ENCODE measurements around the gene MCM9. TPM values are rescaled to one million over a fixed set of nuclear protein-coding genes. Genes with fewer than 3 reads are reported as not detected.

MCM9 gene
- polyA plus RNA-seq, 2 of the 4 experiments (the other 2 are of a cell fraction) = 5.1 to 5.4 TPM

DNA sequence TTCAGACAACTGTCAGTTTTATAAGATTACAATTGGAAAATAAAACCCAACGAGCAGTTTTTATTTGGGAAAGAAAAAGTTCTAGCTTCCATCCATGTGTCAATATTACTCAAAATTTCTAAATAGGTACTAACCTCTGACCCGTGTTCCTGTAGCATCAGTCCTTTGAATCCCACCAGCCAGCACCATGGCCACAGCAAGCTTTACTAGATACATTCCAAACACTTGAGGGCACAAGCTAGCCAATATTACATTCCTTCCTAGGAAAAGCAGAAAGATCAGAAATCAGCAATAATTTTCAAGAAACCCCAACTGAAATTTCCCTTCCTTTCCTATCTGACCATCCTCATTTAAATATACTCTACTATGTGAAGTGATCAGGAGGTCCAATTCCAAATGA is 21.8 kb downstream of the MCM9 start (continued):
- TF ChIP-seq JUNB (IDR thresholded peaks at IDR 0.05) = no peak

DNA sequence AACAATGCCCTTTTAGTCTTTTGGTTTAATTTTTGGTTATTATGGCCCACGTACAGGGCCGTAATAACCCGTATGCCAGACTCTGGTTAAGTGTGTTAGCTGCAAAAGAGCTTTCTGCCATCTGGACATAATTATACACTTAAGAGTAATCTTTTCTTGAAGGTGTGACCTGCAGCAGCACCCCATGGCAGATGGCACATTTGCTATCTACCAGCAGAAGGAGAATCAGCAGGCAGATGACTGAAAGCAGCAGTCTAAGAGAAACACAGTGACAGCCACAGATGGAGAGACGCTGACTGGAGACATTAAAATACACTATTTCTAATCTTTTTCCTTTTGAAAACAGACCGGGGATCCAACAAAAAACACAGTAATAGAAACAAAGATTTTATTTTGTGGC is 22.3 kb downstream of the MCM9 start:
- Histone ChIP-seq H3K4me1 (no peaks in the 10 kb centered on the region), H3K27ac (no peak overlapping the region), H3K4me2 (no peak overlapping the region), H3K9me3 (no peaks in the 10 kb centered on the region), H3K4me3 (no peak overlapping the region)
- CTCF ChIA-PET = no interaction called here
- 97% methylated on average over 5 of the region's 5 CpGs for WGBS (ENCODE audit: missing lambda C conversion rate)
- DNase-seq (ENCODE audit: low read depth in 1 of 2, low spot score in 1 of 2) (no peak), ATAC-seq (no peak), FAIRE-seq (no peak)
- POLR2A ChIA-PET = no interaction called here
- TF ChIP-seq, protein P1, sequence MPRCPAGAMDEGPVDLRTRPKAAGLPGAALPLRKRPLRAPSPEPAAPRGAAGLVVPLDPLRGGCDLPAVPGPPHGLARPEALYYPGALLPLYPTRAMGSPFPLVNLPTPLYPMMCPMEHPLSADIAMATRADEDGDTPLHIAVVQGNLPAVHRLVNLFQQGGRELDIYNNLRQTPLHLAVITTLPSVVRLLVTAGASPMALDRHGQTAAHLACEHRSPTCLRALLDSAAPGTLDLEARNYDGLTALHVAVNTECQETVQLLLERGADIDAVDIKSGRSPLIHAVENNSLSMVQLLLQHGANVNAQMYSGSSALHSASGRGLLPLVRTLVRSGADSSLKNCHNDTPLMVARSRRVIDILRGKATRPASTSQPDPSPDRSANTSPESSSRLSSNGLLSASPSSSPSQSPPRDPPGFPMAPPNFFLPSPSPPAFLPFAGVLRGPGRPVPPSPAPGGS (IDR thresholded peaks at IDR 0.05) = no peak
- TF ChIP-seq RFX5 (IDR thresholded peaks at IDR 0.05) = no peak
- TF ChIP-seq, protein P2, sequence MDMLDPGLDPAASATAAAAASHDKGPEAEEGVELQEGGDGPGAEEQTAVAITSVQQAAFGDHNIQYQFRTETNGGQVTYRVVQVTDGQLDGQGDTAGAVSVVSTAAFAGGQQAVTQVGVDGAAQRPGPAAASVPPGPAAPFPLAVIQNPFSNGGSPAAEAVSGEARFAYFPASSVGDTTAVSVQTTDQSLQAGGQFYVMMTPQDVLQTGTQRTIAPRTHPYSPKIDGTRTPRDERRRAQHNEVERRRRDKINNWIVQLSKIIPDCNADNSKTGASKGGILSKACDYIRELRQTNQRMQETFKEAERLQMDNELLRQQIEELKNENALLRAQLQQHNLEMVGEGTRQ (IDR thresholded peaks at IDR 0.05) = no peak
- TF ChIP-seq CHD4 (IDR thresholded peaks at IDR 0.05; ENCODE audit: borderline replicate concordance) = no peak
- TF ChIP-seq, protein P3, sequence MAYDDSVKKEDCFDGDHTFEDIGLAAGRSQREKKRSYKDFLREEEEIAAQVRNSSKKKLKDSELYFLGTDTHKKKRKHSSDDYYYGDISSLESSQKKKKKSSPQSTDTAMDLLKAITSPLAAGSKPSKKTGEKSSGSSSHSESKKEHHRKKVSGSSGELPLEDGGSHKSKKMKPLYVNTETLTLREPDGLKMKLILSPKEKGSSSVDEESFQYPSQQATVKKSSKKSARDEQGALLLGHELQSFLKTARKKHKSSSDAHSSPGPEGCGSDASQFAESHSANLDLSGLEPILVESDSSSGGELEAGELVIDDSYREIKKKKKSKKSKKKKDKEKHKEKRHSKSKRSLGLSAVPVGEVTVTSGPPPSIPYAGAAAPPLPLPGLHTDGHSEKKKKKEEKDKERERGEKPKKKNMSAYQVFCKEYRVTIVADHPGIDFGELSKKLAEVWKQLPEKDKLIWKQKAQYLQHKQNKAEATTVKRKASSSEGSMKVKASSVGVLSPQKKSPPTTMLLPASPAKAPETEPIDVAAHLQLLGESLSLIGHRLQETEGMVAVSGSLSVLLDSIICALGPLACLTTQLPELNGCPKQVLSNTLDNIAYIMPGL (CRISPR knock-in tag; IDR thresholded peaks at IDR 0.05; ENCODE audit: borderline replicate concordance) = no peak
- TF ChIP-seq, protein P4, sequence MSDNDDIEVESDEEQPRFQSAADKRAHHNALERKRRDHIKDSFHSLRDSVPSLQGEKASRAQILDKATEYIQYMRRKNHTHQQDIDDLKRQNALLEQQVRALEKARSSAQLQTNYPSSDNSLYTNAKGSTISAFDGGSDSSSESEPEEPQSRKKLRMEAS (IDR thresholded peaks at IDR 0.05) = no peak
- TF ChIP-seq RNF2 (IDR thresholded peaks at IDR 0.05; ENCODE audit: borderline replicate concordance, low read depth) = no peak
- no peak for TF ChIP-seq TP53 (CRISPR knock-in tag; IDR thresholded peaks at IDR 0.05)
- TF ChIP-seq FOXS1 (CRISPR knock-in tag; IDR thresholded peaks at IDR 0.05) = no peak
- no peak for TF ChIP-seq NPAS2 (CRISPR knock-in tag; IDR thresholded peaks at IDR 0.05; ENCODE audit: borderline replicate concordance)
- TF ChIP-seq, protein P5, sequence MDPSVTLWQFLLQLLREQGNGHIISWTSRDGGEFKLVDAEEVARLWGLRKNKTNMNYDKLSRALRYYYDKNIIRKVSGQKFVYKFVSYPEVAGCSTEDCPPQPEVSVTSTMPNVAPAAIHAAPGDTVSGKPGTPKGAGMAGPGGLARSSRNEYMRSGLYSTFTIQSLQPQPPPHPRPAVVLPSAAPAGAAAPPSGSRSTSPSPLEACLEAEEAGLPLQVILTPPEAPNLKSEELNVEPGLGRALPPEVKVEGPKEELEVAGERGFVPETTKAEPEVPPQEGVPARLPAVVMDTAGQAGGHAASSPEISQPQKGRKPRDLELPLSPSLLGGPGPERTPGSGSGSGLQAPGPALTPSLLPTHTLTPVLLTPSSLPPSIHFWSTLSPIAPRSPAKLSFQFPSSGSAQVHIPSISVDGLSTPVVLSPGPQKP (IDR thresholded peaks at IDR 0.05; ENCODE audit: low read depth, low read length) = no peak
- TF ChIP-seq, protein P6, sequence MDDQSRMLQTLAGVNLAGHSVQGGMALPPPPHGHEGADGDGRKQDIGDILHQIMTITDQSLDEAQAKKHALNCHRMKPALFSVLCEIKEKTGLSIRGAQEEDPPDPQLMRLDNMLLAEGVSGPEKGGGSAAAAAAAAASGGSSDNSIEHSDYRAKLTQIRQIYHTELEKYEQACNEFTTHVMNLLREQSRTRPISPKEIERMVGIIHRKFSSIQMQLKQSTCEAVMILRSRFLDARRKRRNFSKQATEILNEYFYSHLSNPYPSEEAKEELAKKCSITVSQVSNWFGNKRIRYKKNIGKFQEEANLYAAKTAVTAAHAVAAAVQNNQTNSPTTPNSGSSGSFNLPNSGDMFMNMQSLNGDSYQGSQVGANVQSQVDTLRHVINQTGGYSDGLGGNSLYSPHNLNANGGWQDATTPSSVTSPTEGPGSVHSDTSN (IDR thresholded peaks at IDR 0.05) = no peak
- no peak for TF ChIP-seq RCOR1 (IDR thresholded peaks at IDR 0.05; ENCODE audit: low read depth, low read length)
- TF ChIP-seq POLR2AphosphoS2 (conservative IDR thresholded peaks at IDR 0.05; ENCODE audit: low read length) = no peak
- TF ChIP-seq, protein P7, sequence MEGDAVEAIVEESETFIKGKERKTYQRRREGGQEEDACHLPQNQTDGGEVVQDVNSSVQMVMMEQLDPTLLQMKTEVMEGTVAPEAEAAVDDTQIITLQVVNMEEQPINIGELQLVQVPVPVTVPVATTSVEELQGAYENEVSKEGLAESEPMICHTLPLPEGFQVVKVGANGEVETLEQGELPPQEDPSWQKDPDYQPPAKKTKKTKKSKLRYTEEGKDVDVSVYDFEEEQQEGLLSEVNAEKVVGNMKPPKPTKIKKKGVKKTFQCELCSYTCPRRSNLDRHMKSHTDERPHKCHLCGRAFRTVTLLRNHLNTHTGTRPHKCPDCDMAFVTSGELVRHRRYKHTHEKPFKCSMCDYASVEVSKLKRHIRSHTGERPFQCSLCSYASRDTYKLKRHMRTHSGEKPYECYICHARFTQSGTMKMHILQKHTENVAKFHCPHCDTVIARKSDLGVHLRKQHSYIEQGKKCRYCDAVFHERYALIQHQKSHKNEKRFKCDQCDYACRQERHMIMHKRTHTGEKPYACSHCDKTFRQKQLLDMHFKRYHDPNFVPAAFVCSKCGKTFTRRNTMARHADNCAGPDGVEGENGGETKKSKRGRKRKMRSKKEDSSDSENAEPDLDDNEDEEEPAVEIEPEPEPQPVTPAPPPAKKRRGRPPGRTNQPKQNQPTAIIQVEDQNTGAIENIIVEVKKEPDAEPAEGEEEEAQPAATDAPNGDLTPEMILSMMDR (IDR thresholded peaks at IDR 0.05) = no peak
- TF ChIP-seq CEBPB (IDR thresholded peaks at IDR 0.05) = no peak
- TF ChIP-seq ZSCAN20 (CRISPR knock-in tag; IDR thresholded peaks at IDR 0.05) = no peak
- no peak for TF ChIP-seq NR3C1 (IDR thresholded peaks at IDR 0.05)
- TF ChIP-seq FOSL2 (IDR thresholded peaks at IDR 0.05) = no peak
- TF ChIP-seq FOSL2 (CRISPR knock-in tag; IDR thresholded peaks at IDR 0.05) = no peak
- no peak for TF ChIP-seq ESRRA (IDR thresholded peaks at IDR 0.05; ENCODE audit: borderline replicate concordance, low read length)

Measured in A549 (cell line).